Activated CD8-positive, alpha-beta T cell treated with anti-CD3 and anti-CD28 coated beads for 36 hours (primary cell): ENCODE results near the gene ACTRT2. TPM values are rescaled to one million over a fixed set of nuclear protein-coding genes. Genes with fewer than 3 reads are reported as not detected.

Experiments used
- ATAC-seq: fragments of 200-7000 bp; cut with Tn5 transposase; one replicate; pipeline ENCODE4 v1.10.0; 2021; ENCODE audit warnings: mild to moderate bottlenecking, moderate library complexity
- CTCF ChIA-PET: fragments of 350-600 bp; sonication (Branson Sonifier 250); formaldehyde crosslinking; loops from one replicate; lab custom pipeline; 2021; ENCODE audit warnings: antibody characterized with exemption; lab: Charles Lee
- POLR2A ChIA-PET: fragments of 350-600 bp; sonication (Branson Sonifier 250); formaldehyde crosslinking; loops from one replicate; lab custom pipeline; 2021; ENCODE audit warnings: antibody characterized with exemption; lab: Charles Lee
- DNase-seq: peaks from one replicate; pipeline ENCODE4 v3.0.0-alpha.2; 2020
- H3K27ac Mint-ChIP-seq: one replicate; pipeline ENCODE4 v1.8.0; 2021; ENCODE audit warnings: mild to moderate bottlenecking, mixed read lengths
- H3K27me3 Mint-ChIP-seq: one replicate; pipeline ENCODE4 v1.8.0; 2021; ENCODE audit warnings: mixed read lengths
- H3K36me3 Mint-ChIP-seq: one replicate; pipeline ENCODE4 v1.8.0; 2021; ENCODE audit warnings: low read depth, mixed read lengths
- H3K4me1 Mint-ChIP-seq: one replicate; pipeline ENCODE4 v1.8.0; 2021; ENCODE audit warnings: low read depth, mixed read lengths
- H3K4me3 Mint-ChIP-seq: one replicate; pipeline ENCODE4 v1.8.0; 2021; ENCODE audit warnings: mild to moderate bottlenecking, moderate library complexity, mixed read lengths
- H3K9me3 Mint-ChIP-seq: one replicate; pipeline ENCODE4 v1.8.0; 2021; ENCODE audit warnings: mixed read lengths
- CTCF ChIP-seq: fragments of 200-600 bp; IDR thresholded peaks from one replicate; pipeline ENCODE4 v1.8.0; 2022; ENCODE audit warnings: antibody characterized with exemption, mild to moderate bottlenecking
- intact Hi-C: fragments of 100-400 bp; cut with micrococcal nuclease; formaldehyde crosslinking; loops from one replicate; pipeline ENCODE4 v1.10.0; 2022
- total RNA-seq, 2 experiments: library from RNA; stranded (reverse); gene quantifications; one replicate each; pipeline ENCODE4 v1.2.3, GENCODE V29; 2021

Gene ACTRT2
- total RNA-seq, 2 experiments from 2014 or later: not detected

GRCh38 chr1:3024588-3024987, 3.3 kb downstream of the ACTRT2 start:
- POLR2A ChIA-PET: no interaction called here
- no peak for DNase-seq
- no peak overlapping the region for H3K27ac Mint-ChIP-seq

GRCh38 chr1:3026124-3026523, 4.9 kb downstream of the ACTRT2 start:
- no peaks in the 10 kb centered on the region for H3K4me1 Mint-ChIP-seq
- H3K9me3 Mint-ChIP-seq: no peaks in the 10 kb centered on the region
- H3K36me3 Mint-ChIP-seq: no peaks in the 10 kb centered on the region
- ChIA-PET POLR2A (no interaction called here), CTCF (no interaction called here)
- no peaks in the 10 kb centered on the region for H3K27me3 Mint-ChIP-seq
- TF ChIP-seq CTCF: no peak
- intact Hi-C loops: no loop called here
- no peak for DNase-seq
- H3K4me3 Mint-ChIP-seq: no peak overlapping the region
- no peak overlapping the region for H3K27ac Mint-ChIP-seq
- no peak for ATAC-seq

More at GRCh38 chr1:3024588-3024987, 3.3 kb downstream of the ACTRT2 start:
- ATAC-seq: no peak
- no peak for TF ChIP-seq CTCF
- Mint-ChIP-seq H3K9me3 (no peaks in the 10 kb centered on the region), H3K4me1 (no peaks in the 10 kb centered on the region), H3K4me3 (no peak overlapping the region), H3K36me3 (no peaks in the 10 kb centered on the region), H3K27me3 (no peaks in the 10 kb centered on the region)
- intact Hi-C loops: no loop called here
- CTCF ChIA-PET: interaction anchor here (1.0 kb wide), 2 partner anchors 12 to 16 kb away, joined by 3 to 4 read pairs; no protein-coding TSS in a partner anchor

GRCh38 chr1:3026581-3027391, 5.5 kb downstream of the ACTRT2 start:
- intact Hi-C loops: no loop called here
- TF ChIP-seq CTCF: no peak
- H3K36me3 Mint-ChIP-seq: no peaks in the 10 kb centered on the region
- no peaks in the 10 kb centered on the region for H3K27me3 Mint-ChIP-seq
- H3K9me3 Mint-ChIP-seq: no peaks in the 10 kb centered on the region
- CTCF ChIA-PET: no interaction called here
- no peak overlapping the region for H3K4me3 Mint-ChIP-seq
- no peak for ATAC-seq
- H3K4me1 Mint-ChIP-seq: no peaks in the 10 kb centered on the region
- no peak overlapping the region for H3K27ac Mint-ChIP-seq
- POLR2A ChIA-PET: no interaction called here
- no peak for DNase-seq

GRCh38 chr1:3027611-3028371, 6.5 kb downstream of the ACTRT2 start:
- intact Hi-C loops: no loop called here
- ChIA-PET CTCF (no interaction called here), POLR2A (no interaction called here)
- DNase-seq: no peak
- H3K27ac Mint-ChIP-seq: no peak overlapping the region
- H3K4me3 Mint-ChIP-seq: no peak overlapping the region
- no peaks in the 10 kb centered on the region for H3K27me3 Mint-ChIP-seq
- H3K4me1 Mint-ChIP-seq: peaks cover 7% of the 10 kb centered on the region
- no peaks in the 10 kb centered on the region for H3K36me3 Mint-ChIP-seq
- no peak for ATAC-seq
- no peak for TF ChIP-seq CTCF
- no peaks in the 10 kb centered on the region for H3K9me3 Mint-ChIP-seq
